ENCODE results near the gene DDRGK1.

Gene DDRGK1

DNA sequence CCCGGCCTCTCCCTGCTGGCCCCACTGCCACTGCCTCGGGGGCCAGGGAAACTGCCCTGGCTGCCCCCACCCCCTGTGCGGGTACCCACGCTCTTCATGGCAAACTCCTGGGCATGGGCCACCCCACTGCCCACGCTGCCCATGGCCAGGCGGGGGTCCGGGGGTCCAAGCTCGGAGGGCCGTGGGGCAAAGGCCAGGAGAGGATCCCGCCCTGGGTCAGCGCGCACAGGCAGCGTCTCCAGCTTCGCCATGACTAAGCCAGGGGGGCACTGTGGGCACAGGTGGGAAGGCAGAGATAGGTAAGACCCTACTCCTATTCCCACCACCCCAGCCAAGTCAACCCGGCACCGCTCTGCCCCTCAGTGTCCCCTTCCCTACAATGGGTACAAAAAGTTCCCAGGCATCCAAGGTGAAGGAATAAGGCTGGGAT is 37.6 kb downstream of the DDRGK1 start:
- no peak overlapping the region for H3K4me3 ChIP-seq (ENCODE audit: low read depth, low read length)
- TF ChIP-seq CTCF (IDR thresholded peaks at IDR 0.05; ENCODE audit: borderline replicate concordance, insufficient read depth, low read depth, low read length): no peak

DNA sequence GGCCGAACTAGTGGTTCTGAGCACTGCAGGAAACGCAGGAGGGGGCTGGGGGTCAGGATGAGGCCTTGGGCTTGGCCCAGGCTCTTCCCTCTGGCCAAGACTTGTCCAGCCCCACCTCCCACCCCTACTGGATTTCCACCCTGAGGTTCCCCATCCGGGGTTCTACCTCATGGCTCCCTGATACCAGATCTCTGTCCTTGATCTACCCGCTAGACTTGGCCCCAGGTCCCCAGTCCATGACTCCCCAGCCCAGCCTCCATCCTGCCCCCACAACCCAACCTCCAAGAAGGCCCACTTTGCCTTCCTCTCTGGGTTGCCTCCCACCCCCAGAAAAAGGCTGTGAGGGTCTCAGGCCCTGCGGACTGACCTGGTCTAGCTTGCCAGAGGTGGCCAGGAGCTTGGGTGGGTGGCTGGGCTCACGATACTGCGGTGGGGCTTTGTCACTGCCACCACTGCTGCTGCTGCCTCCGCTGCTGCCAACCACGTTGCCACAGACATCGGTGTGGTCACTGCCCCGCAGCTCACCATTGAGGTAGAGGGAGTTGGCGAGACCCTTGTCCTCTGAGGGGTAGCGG is 38.1 kb downstream of the DDRGK1 start:
- TF ChIP-seq CTCF (IDR thresholded peaks at IDR 0.05; ENCODE audit: borderline replicate concordance, insufficient read depth, low read depth, low read length): no peak
- H3K4me3 ChIP-seq (ENCODE audit: low read depth, low read length): no peak overlapping the region

DNA sequence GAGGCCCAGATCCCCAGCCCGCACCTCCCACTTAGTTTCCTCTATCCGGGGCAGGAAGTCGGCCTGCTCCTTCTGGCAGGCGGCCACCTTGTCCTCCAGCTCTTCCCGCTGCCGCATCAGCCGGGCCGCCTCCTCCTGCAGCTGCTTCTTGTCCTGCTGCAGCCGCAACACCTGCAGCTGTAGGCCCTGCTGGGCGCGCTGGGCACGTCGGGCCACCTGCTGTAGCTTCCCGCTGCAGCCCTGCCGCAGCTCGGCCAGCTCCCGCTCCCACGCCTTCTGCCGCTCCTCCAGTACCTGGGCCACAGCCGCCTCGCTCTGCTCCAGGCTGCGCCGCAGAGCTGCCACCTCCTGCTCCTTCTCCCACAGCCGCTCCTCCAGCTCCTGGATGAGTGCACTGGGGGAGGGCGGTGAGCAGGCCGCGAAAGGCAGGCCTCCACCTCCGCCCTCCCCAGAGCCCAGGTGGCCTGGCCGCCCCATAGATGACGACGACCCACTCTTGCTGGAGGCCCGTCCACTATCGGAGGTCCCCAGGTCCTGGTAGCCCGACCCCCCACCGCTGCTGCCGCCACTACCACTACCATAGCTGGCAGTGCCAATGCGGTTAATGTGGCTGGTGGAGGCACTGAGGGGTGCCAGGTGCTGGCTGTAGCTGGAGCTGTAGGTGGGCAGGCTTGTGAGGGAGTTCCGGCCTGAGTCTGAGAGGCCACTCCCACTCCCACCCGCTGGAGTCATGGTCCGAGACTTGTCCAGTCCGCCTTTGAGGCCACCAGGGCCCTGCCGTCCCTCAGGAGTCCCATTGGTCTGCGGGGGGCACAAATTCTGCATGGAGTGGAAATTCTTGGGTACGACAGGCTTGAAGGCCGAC is 38.8 kb downstream of the DDRGK1 start:
- H3K4me3 ChIP-seq (ENCODE audit: low read depth, low read length): no peak overlapping the region
- TF ChIP-seq CTCF (IDR thresholded peaks at IDR 0.05; ENCODE audit: borderline replicate concordance, insufficient read depth, low read depth, low read length): no peak

DNA sequence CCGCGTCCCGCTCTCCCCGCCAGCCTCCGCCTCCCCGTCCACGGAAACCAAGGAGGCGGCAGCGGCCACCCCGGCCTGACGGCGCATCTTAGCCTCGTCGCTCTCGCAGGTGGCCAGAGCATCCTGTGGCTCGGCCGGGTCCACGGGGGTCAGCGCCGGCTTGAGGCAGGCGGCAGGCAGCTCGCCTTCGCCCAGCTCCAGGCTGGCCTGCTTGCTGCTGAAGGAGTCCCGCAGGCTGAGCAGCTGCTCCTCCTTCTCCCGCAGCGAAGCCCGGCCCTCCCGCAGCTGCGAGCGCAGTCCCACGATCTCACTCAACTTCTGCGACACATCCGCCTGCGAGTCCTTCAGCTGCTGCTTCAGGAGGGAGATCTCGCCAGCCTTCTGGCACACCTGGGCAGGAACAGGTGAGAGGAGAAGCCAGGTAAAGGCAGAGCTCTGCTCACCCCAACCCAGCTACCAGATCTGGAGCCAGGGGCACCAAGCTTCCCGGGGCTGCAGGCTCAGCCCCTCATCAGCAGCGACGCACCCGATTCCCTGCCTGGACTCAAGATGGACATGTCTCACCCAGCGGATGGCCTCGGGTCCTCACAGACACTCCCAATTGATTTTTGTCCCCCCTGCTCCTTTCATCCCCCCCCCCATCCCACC is 39.6 kb downstream of the DDRGK1 start:
- H3K4me3 ChIP-seq (ENCODE audit: low read depth, low read length): no peak overlapping the region
- no peak for TF ChIP-seq CTCF (IDR thresholded peaks at IDR 0.05; ENCODE audit: borderline replicate concordance, insufficient read depth, low read depth, low read length)

- H3K4me3 ChIP-seq (ENCODE audit: low read depth, low read length): no peak overlapping the region
- no peak for TF ChIP-seq CTCF (IDR thresholded peaks at IDR 0.05; ENCODE audit: borderline replicate concordance, insufficient read depth, low read depth, low read length)
Measured at GRCh38 chr20:3164043-3164762, 40.3 kb downstream of the DDRGK1 start.

- no peak overlapping the region for H3K4me3 ChIP-seq (ENCODE audit: low read depth, low read length)
- no peak for TF ChIP-seq CTCF (IDR thresholded peaks at IDR 0.05; ENCODE audit: borderline replicate concordance, insufficient read depth, low read depth, low read length)
Measured at GRCh38 chr20:3163099-3164042, 41.1 kb downstream of the DDRGK1 start.
